ENCODE results near the gene SLC27A5. TPM values are rescaled to one million over a fixed set of nuclear protein-coding genes. Genes with fewer than 3 reads are reported as not detected.

The SLC27A5 gene
- total and polyA plus RNA-seq, 2 experiments from 2014 or later: 9.0 to 19.1 TPM

DNA sequence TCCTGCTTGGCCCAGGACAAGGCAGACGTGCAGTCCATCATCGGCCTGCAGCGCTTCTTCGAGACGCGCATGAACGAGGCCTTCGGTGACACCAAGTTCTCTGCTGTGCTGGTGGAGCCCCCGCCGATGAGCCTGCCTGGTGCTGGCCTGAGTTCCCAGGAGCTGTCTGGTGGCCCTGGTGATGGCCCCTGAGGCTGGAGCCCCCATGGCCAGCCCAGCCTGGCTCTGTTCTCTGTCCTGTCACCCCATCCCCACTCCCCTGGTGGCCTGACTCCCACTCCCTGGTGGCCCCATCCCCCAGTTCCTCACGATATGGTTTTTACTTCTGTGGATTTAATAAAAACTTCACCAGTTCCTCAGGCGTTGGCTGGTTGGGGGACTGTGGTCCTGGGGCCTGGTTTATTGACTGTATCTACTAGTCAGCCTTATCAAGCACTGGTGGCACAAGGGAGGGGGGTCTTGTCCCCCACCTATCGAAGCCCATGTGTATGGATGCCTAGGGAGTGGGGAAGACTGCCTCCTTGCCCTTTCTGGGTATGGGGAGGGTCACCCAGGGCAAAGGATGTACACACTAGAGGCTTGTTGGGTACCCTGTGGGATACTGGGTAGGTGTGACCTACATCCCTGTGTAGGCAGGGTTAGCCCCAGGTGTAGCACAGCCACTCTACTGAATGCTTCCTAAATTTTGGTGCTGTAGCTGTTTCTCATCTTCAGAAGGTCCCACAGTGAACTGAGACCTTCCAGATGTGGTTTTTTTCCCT, 38.8 kb upstream of the SLC27A5 start:
- peaks cover 4% of the 10 kb centered on the region for H3K36me3 ChIP-seq (replicated peaks; ENCODE audit: insufficient read depth, low read depth)
- DNase-seq (ENCODE audit: low spot score): no peak
- peaks cover 35% of the 10 kb centered on the region for H4K20me1 ChIP-seq (ENCODE audit: insufficient read depth, poor library complexity, severe bottlenecking)

DNA sequence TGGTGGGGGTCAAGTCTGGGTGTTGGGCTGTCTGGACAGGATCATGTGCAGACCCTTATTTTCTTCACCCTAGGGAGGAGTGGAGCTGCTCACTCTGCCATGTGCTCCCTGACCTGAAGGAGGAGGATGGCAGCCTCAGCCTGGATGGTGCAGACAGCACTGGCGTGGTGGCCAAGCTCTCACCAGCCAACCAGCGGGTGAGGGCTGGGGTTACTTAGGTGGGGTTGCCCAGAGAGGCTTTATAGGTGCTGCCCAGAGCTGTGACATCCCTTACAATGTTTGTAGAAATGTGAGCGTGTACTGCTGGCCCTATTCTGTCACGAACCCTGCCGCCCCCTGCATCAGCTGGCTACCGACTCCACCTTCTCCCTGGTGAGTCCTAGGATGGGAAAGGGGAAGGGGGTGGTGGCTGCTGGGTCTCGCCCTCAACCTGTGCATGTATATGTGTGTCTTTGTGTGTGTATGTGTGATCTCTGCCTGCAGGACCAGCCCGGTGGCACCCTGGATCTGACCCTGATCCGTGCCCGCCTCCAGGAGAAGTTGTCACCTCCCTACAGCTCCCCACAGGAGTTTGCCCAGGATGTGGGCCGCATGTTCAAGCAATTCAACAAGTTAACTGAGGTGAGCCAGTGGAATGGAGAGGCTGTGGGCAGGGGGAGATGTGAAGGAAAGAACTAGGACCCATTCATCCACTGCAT, 38.0 kb upstream of the SLC27A5 start:
- Histone ChIP-seq H3K27ac (no peak overlapping the region), H3K9me2 (replicated peaks; ENCODE audit: insufficient read depth) (no peaks in the 10 kb centered on the region), H3K27me3 (no peaks in the 10 kb centered on the region), H3K36me3 (replicated peaks; ENCODE audit: insufficient read depth, low read depth) (peaks cover 4% of the 10 kb centered on the region), H4K20me1 (ENCODE audit: insufficient read depth, poor library complexity, severe bottlenecking) (peaks cover 42% of the 10 kb centered on the region), H3K4me1 (ENCODE audit: insufficient read depth) (peaks cover 29% of the 10 kb centered on the region), H3K9me3 (ENCODE audit: low read depth) (no peaks in the 10 kb centered on the region), H3K79me2 (peaks cover 65% of the 10 kb centered on the region), H2AFZ (no peak overlapping the region), H3K4me2 (no peak overlapping the region), H3K4me3 (no peak overlapping the region)
- 94% methylated on average over 11 of the region's 11 CpGs for WGBS (ENCODE audit: low lambda C conversion rate, missing lambda C conversion rate)
- TF ChIP-seq, protein P1, sequence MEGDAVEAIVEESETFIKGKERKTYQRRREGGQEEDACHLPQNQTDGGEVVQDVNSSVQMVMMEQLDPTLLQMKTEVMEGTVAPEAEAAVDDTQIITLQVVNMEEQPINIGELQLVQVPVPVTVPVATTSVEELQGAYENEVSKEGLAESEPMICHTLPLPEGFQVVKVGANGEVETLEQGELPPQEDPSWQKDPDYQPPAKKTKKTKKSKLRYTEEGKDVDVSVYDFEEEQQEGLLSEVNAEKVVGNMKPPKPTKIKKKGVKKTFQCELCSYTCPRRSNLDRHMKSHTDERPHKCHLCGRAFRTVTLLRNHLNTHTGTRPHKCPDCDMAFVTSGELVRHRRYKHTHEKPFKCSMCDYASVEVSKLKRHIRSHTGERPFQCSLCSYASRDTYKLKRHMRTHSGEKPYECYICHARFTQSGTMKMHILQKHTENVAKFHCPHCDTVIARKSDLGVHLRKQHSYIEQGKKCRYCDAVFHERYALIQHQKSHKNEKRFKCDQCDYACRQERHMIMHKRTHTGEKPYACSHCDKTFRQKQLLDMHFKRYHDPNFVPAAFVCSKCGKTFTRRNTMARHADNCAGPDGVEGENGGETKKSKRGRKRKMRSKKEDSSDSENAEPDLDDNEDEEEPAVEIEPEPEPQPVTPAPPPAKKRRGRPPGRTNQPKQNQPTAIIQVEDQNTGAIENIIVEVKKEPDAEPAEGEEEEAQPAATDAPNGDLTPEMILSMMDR (IDR thresholded peaks at IDR 0.05; ENCODE audit: poor library complexity): no peak
- TF ChIP-seq EZH2 (IDR thresholded peaks at IDR 0.05; ENCODE audit: borderline replicate concordance) (no peak), EZH2phosphoT487 (IDR thresholded peaks at IDR 0.05; ENCODE audit: low read depth, severe bottlenecking, unreplicated experiment) (no peak)
- no peak for DNase-seq (ENCODE audit: low spot score)

More for the DNA sequence above, 38.8 kb upstream of the SLC27A5 start:
- Histone ChIP-seq H3K79me2 (peaks cover 60% of the 10 kb centered on the region), H2AFZ (no peak overlapping the region), H3K27ac (no peak overlapping the region), H3K9me2 (replicated peaks; ENCODE audit: insufficient read depth) (no peaks in the 10 kb centered on the region), H3K27me3 (no peaks in the 10 kb centered on the region), H3K9me3 (ENCODE audit: low read depth) (no peaks in the 10 kb centered on the region), H3K4me2 (no peak overlapping the region), H3K4me3 (no peak overlapping the region), H3K4me1 (ENCODE audit: insufficient read depth) (peaks cover 28% of the 10 kb centered on the region)
- TF ChIP-seq, protein P1 (IDR thresholded peaks at IDR 0.05; ENCODE audit: poor library complexity): no peak
- no peak for TF ChIP-seq EZH2phosphoT487 (IDR thresholded peaks at IDR 0.05; ENCODE audit: low read depth, severe bottlenecking, unreplicated experiment)
- TF ChIP-seq EZH2 (IDR thresholded peaks at IDR 0.05; ENCODE audit: borderline replicate concordance): no peak
- WGBS (ENCODE audit: low lambda C conversion rate, missing lambda C conversion rate): 94% methylated on average over 13 of the region's 13 CpGs

DNA sequence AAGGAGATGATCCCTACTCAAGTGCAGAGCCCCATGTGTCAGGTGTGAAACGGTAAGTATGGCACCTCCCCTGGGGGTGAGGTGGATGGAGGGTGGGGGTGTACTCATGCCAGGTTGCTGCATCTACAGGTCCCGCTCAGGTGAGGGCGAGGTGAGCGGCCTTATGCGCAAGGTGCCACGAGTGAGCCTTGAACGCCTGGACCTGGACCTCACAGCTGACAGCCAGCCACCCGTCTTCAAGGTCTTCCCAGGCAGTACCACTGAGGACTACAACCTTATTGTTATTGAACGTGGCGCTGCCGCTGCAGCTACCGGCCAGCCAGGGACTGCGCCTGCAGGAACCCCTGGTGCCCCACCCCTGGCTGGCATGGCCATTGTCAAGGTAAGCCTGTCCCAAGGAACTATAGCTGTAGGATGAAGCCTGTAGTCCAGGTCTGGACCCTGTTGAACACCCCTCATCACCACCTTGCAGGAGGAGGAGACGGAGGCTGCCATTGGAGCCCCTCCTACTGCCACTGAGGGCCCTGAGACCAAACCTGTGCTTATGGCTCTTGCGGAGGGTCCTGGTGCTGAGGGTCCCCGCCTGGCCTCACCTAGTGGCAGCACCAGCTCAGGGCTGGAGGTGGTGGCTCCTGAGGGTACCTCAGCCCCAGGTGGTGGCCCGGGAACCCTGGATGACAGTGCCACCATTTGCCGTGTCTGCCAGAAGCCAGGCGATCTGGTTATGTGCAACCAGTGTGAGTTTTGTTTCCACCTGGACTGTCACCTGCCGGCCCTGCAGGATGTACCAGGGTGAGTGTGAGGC, 37.3 kb upstream of the SLC27A5 start:
- no peaks in the 10 kb centered on the region for H3K9me3 ChIP-seq (ENCODE audit: low read depth)
- H3K27me3 ChIP-seq: no peaks in the 10 kb centered on the region
- H4K20me1 ChIP-seq (ENCODE audit: insufficient read depth, poor library complexity, severe bottlenecking): peaks cover 44% of the 10 kb centered on the region
- peaks cover 4% of the 10 kb centered on the region for H3K36me3 ChIP-seq (replicated peaks; ENCODE audit: insufficient read depth, low read depth)
- no peak overlapping the region for H3K4me3 ChIP-seq
- TF ChIP-seq, protein P1 (IDR thresholded peaks at IDR 0.05; ENCODE audit: poor library complexity): no peak
- no peak for TF ChIP-seq EZH2 (IDR thresholded peaks at IDR 0.05; ENCODE audit: borderline replicate concordance)
- no peak for TF ChIP-seq EZH2phosphoT487 (IDR thresholded peaks at IDR 0.05; ENCODE audit: low read depth, severe bottlenecking, unreplicated experiment)
- 96% methylated on average over 20 of the region's 20 CpGs for WGBS (ENCODE audit: low lambda C conversion rate, missing lambda C conversion rate)
- no peak overlapping the region for H3K27ac ChIP-seq
- no peak for DNase-seq (ENCODE audit: low spot score)
- no peaks in the 10 kb centered on the region for H3K9me2 ChIP-seq (replicated peaks; ENCODE audit: insufficient read depth)
- peaks cover 26% of the 10 kb centered on the region for H3K4me1 ChIP-seq (ENCODE audit: insufficient read depth)
- H3K79me2 ChIP-seq: peaks cover 62% of the 10 kb centered on the region
- H3K4me2 ChIP-seq: no peak overlapping the region
- no peak overlapping the region for H2AFZ ChIP-seq

All from hepatocyte (in vitro differentiated cells).